Coronary artery (tissue), 2 donors: ENCODE data around the gene RIOK2.
"Not testable (repeated sequence)": the region's sequence is repeated elsewhere in the genome, so short reads cannot be mapped to it uniquely, and the experiment has no call there.

Source experiments
- DNase-seq: peaks from one replicate; pipeline ENCODE4 v3.0.0-alpha.2; 2017; ENCODE audit warnings: low spot score
- H3K27ac ChIP-seq, 2 donors: fragments of 200-600 bp; sonication (generic); one replicate each; pipeline ENCODE4 v1.5.1; 2016 to 2019
- H3K4me3 ChIP-seq: fragments of 200-600 bp; sonication (generic); 2 replicates; pipeline ENCODE4 v1.5.1; 2016; ENCODE audit warnings: mild to moderate bottlenecking, moderate library complexity
- TF ChIP-seq, protein P1 (sequence below): fragments of 200-600 bp; sonication (generic); IDR thresholded peaks from one replicate; pipeline ENCODE4 v1.5.1; 2019; ENCODE audit warnings: antibody characterized with exemption

Gene RIOK2

GRCh38 chr5:97191893-97192292 is 8.8 kb upstream of the RIOK2 start:
- Histone ChIP-seq H3K27ac (no peak overlapping the region), H3K4me3 (no peak overlapping the region)
- DNase-seq = no peak
- TF ChIP-seq, protein P1, sequence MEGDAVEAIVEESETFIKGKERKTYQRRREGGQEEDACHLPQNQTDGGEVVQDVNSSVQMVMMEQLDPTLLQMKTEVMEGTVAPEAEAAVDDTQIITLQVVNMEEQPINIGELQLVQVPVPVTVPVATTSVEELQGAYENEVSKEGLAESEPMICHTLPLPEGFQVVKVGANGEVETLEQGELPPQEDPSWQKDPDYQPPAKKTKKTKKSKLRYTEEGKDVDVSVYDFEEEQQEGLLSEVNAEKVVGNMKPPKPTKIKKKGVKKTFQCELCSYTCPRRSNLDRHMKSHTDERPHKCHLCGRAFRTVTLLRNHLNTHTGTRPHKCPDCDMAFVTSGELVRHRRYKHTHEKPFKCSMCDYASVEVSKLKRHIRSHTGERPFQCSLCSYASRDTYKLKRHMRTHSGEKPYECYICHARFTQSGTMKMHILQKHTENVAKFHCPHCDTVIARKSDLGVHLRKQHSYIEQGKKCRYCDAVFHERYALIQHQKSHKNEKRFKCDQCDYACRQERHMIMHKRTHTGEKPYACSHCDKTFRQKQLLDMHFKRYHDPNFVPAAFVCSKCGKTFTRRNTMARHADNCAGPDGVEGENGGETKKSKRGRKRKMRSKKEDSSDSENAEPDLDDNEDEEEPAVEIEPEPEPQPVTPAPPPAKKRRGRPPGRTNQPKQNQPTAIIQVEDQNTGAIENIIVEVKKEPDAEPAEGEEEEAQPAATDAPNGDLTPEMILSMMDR = no peak

DNA sequence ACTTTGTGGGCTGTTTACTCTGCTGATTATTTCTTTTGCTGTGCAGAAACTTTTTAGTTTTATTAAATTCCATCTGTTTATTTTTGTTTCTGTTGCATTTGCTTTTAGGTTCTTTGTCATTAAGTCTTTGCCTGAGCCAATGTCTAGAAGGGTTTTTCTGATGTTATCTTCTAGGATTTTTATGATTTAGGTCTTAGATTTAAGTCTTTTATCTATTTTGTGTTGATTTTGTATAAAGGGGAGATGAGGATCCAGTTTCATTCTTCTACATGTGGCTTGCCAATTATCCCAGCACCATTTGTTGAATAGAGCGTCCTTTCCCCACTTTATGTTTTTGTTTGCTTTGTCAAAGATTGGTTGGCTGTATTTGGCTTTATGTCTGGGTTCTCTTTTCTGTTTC is 6.5 kb upstream of the RIOK2 start:
- DNase-seq, H3K27ac ChIP-seq, H3K4me3 ChIP-seq: not testable (repeated sequence)

DNA sequence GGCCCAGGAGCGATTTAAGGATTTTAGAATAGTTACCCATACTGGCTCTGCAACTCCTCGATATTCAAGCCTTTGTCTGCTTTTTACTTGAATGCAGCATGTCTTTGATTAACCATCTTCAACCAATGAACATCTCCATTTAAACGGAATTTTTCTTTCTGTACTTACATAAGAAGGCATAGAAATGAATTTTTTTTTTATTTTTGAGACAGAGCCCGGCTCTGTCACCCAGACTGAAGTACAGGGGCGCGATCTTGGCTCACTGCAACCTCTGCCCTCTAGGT is 825 bp upstream of the RIOK2 start:
- Histone ChIP-seq H3K27ac (peak overlapping the region; percentile 78 to 92), H3K4me3 (peak overlapping the region; percentile 78)
- DNase-seq = no peak
- TF ChIP-seq, protein P1 = no peak

DNA sequence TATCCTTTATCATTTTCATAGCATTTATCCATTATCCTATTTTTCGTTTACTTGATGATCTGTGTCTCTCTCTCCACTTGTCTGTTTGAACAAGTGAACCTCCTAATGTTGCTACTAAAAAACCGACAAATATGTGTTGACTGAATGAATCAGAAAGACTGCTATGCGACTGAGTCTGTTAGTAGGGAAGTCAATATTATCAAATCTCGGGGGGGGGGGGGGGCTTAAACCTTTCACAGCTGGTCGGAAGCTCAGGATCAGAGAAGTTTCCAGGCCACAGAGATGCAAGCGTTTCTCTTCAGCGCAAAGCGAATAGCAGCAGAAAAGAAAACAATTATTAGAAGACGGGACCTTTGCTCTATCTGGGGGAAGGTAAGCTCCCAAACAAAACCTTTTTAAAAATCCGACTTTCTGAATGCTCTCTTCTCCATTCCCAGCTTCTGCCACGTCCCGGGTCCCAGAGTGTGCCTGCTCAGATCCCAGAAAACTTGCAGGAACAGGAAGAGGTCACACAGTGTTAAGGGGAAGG is 412 bp downstream of the RIOK2 start:
- no peak for DNase-seq
- TF ChIP-seq, protein P1 = no peak
- Histone ChIP-seq H3K4me3 (peak overlapping the region; percentile 78), H3K27ac (peak overlapping the region; percentile 78 to 92)

GRCh38 chr5:97181856-97182545 is 1.0 kb downstream of the RIOK2 start:
- no peak for DNase-seq
- no peak overlapping the region for H3K27ac ChIP-seq
- TF ChIP-seq, protein P1 = no peak
- H3K4me3 ChIP-seq = peak overlapping the region; percentile 78

GRCh38 chr5:97179457-97179856 is 3.6 kb downstream of the RIOK2 start:
- not testable (repeated sequence) for DNase-seq, H3K27ac ChIP-seq, H3K4me3 ChIP-seq

GRCh38 chr5:97172227-97172626 is 10.8 kb downstream of the RIOK2 start:
- Histone ChIP-seq H3K27ac (no peak overlapping the region), H3K4me3 (no peak overlapping the region)
- TF ChIP-seq, protein P1 = no peak
- no peak for DNase-seq

GRCh38 chr5:97171703-97172102 is 11.3 kb downstream of the RIOK2 start:
- TF ChIP-seq, protein P1 = no peak
- DNase-seq = no peak
- Histone ChIP-seq H3K4me3 (no peak overlapping the region), H3K27ac (no peak overlapping the region)
